ENCODE measurements around the gene GOLPH3.

GOLPH3 gene

GRCh38 chr5:32096891-32097595, 77.1 kb downstream of the GOLPH3 start:
- DNase-seq (ENCODE audit: low spot score) (no peak), ATAC-seq (ENCODE audit: low read depth) (no peak)
- H3K9me3 ChIP-seq (ENCODE audit: severe bottlenecking), result no peaks in the 10 kb centered on the region
- H3K4me3 ChIP-seq (ENCODE audit: severe bottlenecking), result no peak overlapping the region
- no peaks in the 10 kb centered on the region for H3K4me1 ChIP-seq (ENCODE audit: insufficient read depth, poor library complexity, severe bottlenecking)
- H3K27ac ChIP-seq (ENCODE audit: poor library complexity, severe bottlenecking), result no peak overlapping the region
- peaks cover 44% of the 10 kb centered on the region for H3K36me3 ChIP-seq (ENCODE audit: low read depth)
- TF ChIP-seq, protein P1, sequence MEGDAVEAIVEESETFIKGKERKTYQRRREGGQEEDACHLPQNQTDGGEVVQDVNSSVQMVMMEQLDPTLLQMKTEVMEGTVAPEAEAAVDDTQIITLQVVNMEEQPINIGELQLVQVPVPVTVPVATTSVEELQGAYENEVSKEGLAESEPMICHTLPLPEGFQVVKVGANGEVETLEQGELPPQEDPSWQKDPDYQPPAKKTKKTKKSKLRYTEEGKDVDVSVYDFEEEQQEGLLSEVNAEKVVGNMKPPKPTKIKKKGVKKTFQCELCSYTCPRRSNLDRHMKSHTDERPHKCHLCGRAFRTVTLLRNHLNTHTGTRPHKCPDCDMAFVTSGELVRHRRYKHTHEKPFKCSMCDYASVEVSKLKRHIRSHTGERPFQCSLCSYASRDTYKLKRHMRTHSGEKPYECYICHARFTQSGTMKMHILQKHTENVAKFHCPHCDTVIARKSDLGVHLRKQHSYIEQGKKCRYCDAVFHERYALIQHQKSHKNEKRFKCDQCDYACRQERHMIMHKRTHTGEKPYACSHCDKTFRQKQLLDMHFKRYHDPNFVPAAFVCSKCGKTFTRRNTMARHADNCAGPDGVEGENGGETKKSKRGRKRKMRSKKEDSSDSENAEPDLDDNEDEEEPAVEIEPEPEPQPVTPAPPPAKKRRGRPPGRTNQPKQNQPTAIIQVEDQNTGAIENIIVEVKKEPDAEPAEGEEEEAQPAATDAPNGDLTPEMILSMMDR (IDR thresholded peaks at IDR 0.05; ENCODE audit: poor library complexity, severe bottlenecking), result no peak
- no peaks in the 10 kb centered on the region for H3K27me3 ChIP-seq (ENCODE audit: insufficient read depth, poor library complexity, severe bottlenecking)

- no peaks in the 10 kb centered on the region for H3K27me3 ChIP-seq (ENCODE audit: insufficient read depth, poor library complexity, severe bottlenecking)
- no peaks in the 10 kb centered on the region for H3K4me1 ChIP-seq (ENCODE audit: insufficient read depth, poor library complexity, severe bottlenecking)
- DNase-seq (ENCODE audit: low spot score) (no peak), ATAC-seq (ENCODE audit: low read depth) (no peak)
- H3K4me3 ChIP-seq (ENCODE audit: severe bottlenecking), result no peak overlapping the region
- TF ChIP-seq, protein P1 (IDR thresholded peaks at IDR 0.05; ENCODE audit: poor library complexity, severe bottlenecking), result no peak
- peaks cover 26% of the 10 kb centered on the region; the same call in 1 of the 2 replicates for H3K36me3 ChIP-seq (ENCODE audit: low read depth)
- H3K27ac ChIP-seq (ENCODE audit: poor library complexity, severe bottlenecking), result no peak overlapping the region
- H3K9me3 ChIP-seq (ENCODE audit: severe bottlenecking), result no peaks in the 10 kb centered on the region
These were observed 78.9 kb downstream of the GOLPH3 start for GRCh38 chr5:32095261-32095671.

DNA sequence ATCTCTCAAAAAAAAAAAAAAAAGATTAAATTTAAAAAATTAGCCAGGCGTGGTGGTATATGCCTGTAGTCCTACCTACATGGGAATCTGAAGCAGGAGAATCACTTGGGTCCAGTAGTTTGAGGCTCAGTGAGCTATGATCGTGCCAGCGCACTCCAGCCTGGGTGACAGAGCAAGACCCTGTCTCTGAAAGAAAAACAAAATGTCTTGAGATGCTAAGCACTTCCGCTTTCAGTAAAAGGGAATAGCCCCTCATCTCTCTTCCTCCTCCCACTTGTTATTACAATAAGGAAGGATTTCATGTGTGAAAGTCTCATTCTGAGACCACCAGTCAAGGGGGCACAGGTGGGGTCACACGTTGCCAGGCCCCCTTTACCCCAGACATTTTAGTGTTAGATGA, 79.4 kb downstream of the GOLPH3 start:
- ATAC-seq (ENCODE audit: low read depth) (no peak), DNase-seq (ENCODE audit: low spot score) (no peak)
- Histone ChIP-seq H3K4me3 (ENCODE audit: severe bottlenecking) (no peak overlapping the region), H3K27me3 (ENCODE audit: insufficient read depth, poor library complexity, severe bottlenecking) (no peaks in the 10 kb centered on the region), H3K27ac (ENCODE audit: poor library complexity, severe bottlenecking) (no peak overlapping the region), H3K4me1 (ENCODE audit: insufficient read depth, poor library complexity, severe bottlenecking) (no peaks in the 10 kb centered on the region), H3K36me3 (ENCODE audit: low read depth) (peaks cover 24% of the 10 kb centered on the region; the same call in 1 of the 2 replicates), H3K9me3 (ENCODE audit: severe bottlenecking) (no peaks in the 10 kb centered on the region)
- TF ChIP-seq, protein P1 (IDR thresholded peaks at IDR 0.05; ENCODE audit: poor library complexity, severe bottlenecking), result no peak

- ATAC-seq (ENCODE audit: low read depth), result peak; percentile 94
- Histone ChIP-seq H3K9me3 (ENCODE audit: severe bottlenecking) (no peaks in the 10 kb centered on the region), H3K36me3 (ENCODE audit: low read depth) (peaks cover 16% of the 10 kb centered on the region; the same call in 1 of the 2 replicates), H3K4me1 (ENCODE audit: insufficient read depth, poor library complexity, severe bottlenecking) (no peaks in the 10 kb centered on the region), H3K4me3 (ENCODE audit: severe bottlenecking) (no peak overlapping the region), H3K27me3 (ENCODE audit: insufficient read depth, poor library complexity, severe bottlenecking) (no peaks in the 10 kb centered on the region), H3K27ac (ENCODE audit: poor library complexity, severe bottlenecking) (no peak overlapping the region)
- DNase-seq (ENCODE audit: low spot score), result no peak
- TF ChIP-seq, protein P1 (IDR thresholded peaks at IDR 0.05; ENCODE audit: poor library complexity, severe bottlenecking), result peak; percentile 95
These were observed 80.9 kb downstream of the GOLPH3 start for GRCh38 chr5:32092938-32093812.
